Measurements from ENCODE around the gene UGT2B15.
"Not testable (repeated sequence)": the region's sequence is repeated elsewhere in the genome, so short reads cannot be mapped to it uniquely, and the experiment has no call there.

Gene UGT2B15

DNA sequence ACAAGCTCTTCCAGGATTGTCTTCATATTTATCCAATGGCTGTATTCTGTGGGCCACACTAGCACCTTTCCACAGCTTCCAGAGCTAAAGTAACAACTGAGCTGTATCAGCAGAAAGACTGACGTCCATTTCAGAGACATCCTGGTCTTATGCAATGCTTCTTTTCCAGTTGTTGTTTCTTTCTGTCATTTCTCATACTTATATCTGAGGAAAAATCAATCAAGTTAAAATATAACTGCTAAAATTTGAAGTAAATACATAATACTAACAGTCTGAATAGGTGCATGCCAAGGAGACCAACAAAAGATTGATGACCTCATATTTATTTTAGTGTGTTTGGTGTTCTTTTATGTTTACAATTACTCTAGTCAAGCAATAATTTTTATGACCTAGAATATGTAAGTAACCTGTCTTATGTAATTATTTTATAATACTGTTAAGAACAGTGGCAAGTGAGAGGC is at the start of gene UGT2B15:
TSS of gene UGT2B15 (minus strand) at position 174 of the 461 bp plus-strand sequence. CDS start at position 140, 34 bp downstream.
- DNase-seq (ENCODE audit: low read depth in 2 of 2): not testable (repeated sequence)

DNA sequence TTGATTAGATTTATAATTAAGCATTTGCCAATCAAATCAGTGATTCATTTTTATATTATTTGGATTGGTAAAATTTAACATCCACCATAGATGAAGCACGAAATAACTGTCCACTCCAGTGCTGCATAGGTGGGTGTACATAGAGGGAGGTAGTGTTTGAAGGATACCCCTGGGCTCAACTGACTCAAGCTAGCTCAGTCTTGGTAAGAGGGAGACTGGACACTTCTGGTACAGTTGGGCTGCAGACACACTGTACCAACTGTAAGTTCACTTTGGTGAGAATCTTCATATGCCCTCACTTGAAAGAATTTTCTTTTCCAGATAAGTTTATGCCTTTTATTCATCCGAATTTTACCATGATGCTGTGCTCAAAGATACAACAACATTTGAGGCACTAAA is 48.6 kb upstream of the UGT2B15 start:
- no peak for DNase-seq (ENCODE audit: low read depth in 2 of 2)

GRCh38 chr4:68718447-68719074 is 48.1 kb upstream of the UGT2B15 start:
- no peak for DNase-seq (ENCODE audit: low read depth in 2 of 2)

DNA sequence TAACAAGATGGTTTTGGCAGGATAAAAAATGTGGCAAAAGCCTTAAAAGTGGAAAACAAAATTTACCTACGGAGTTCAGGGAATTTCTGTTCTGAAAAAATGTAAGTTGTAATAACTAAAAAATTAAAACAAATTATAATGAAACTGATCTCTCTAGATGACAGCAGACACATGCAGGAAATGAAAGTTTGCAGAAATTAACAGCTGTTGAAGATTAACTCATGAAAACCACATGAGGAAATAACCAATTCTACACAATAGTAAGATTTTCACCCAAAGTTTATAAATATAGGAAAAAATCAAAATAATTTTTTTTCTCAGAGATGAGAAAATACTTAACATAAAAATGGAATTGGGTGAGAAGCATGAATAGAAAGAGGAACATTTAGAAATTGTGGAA is 47.5 kb upstream of the UGT2B15 start:
- DNase-seq (ENCODE audit: low read depth in 2 of 2): no peak

- DNase-seq (ENCODE audit: low read depth in 2 of 2): no peak
These were observed 43.9 kb upstream of the UGT2B15 start for GRCh38 chr4:68714400-68714799.

DNA sequence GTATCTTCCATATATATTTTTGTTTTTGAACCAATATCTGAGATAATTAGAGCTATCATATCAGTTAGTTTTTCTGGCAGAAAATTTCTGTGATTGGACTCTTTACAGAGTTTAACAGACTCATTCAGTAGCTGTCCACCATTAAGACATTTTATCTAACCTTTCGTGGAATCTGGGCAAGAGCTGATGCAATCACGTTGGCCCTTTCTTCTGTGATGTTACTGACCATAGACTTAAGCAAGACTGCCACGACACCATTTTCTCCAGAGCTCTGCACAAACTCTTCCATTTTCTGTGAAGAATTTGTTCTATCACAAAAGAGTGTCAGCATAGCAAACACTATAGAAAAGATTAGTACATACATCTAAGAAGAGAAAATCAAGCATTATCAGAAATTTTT is 41.8 kb upstream of the UGT2B15 start:
- DNase-seq (ENCODE audit: low read depth in 2 of 2): no peak

DNA sequence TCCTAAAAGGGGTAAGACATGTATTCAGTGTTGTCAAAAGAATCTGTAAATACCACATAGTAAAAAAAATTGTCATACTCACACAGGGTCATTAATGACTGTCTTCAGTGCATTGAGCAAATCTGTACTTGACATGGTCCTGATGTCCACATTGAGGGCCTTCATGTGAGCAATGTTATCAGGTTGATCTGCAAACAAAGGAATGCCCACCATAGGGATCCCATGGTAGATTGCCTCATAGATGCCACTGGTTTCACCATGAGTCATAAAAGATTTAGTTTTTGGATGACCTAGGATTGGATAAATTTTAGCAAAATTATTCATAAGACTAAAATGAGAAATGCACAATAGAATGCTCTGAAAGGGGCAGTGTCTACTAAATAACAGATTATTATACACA is 38.1 kb upstream of the UGT2B15 start:
- DNase-seq (ENCODE audit: low read depth in 2 of 2): no peak

DNA sequence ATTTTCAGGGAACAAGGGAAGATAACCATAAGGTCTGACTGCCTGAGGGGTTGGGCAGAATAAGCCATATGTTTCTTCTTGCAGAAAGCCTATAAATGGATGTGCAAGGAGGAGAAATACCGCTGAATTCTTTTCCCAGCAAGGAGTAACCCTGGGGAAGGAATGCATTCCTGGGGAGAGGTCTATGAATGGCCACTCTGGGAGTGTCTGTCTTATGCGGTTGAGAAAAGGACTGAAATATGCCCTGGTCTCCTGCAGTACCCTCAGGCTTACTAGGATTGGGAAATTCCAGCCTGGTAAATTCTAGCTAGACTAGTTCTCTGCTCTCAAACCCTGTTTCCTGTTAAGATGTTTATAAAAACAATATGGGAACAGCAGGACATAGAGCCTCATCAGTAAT is 32.7 kb upstream of the UGT2B15 start:
- DNase-seq (ENCODE audit: low read depth in 2 of 2): not testable (repeated sequence)

GRCh38 chr4:68700152-68700551 is 29.7 kb upstream of the UGT2B15 start:
- no peak for DNase-seq (ENCODE audit: low read depth in 2 of 2)

GRCh38 chr4:68693325-68694075 is 23.0 kb upstream of the UGT2B15 start:
- DNase-seq (ENCODE audit: low read depth in 2 of 2): no peak

DNA sequence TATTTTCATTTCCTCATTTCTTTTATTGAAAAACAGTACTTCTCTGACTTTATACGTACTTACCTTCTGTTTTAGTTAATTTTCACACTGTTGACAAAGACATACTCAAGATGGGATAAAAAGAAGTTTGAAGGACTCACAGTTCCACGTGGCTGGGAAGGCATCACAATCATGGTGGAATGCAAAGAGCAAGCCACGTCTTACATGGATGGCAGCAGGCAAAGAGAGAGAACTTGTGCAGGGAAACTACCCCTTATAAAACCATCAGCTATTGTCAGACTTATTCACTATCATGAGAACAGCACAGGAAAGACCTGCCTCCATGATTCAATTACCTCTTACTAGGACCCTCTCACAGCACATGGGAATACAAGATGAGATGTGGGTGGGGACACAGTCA is 20.7 kb upstream of the UGT2B15 start:
- DNase-seq (ENCODE audit: low read depth in 2 of 2): no peak

GRCh38 chr4:68683034-68683433 is 12.6 kb upstream of the UGT2B15 start:
- DNase-seq (ENCODE audit: low read depth in 2 of 2): no peak

GRCh38 chr4:68681298-68681697 is 10.8 kb upstream of the UGT2B15 start:
- DNase-seq (ENCODE audit: low read depth in 2 of 2): not testable (repeated sequence)

- no peak for DNase-seq (ENCODE audit: low read depth in 2 of 2)
These were observed 2.7 kb upstream of the UGT2B15 start for GRCh38 chr4:68673143-68673542.

- DNase-seq (ENCODE audit: low read depth in 2 of 2): not testable (repeated sequence)
These were observed 765 bp upstream of the UGT2B15 start for GRCh38 chr4:68671217-68671616.

DNA sequence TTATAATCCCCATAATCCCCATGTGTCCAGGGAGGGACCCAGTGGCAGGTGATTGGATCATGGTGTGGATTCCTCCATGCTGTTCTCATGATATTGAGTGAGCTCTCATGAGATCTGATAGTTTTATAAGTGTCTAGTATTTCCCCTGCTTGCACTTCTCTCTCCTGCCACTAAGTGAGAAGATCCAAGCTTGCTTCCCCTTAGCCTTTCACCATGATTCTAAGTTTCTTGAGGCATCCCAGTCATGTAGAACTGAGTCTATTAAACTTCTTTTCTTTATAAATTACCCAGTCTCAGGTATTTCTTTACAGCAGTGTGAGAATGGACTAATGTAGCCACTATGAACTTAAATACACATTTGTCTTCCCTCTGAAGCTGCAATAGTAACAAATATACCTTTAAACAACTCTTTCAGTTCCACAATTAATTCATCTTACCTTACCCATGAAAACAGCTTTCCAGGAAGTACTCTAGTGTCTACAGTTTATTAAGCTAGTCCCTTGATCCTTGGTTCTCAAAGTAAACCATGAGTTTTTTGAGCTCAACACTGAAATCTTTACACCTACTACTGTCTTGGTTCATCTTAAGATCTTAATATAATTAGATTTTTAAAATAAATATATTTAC is 1.8 kb downstream of the UGT2B15 start:
- DNase-seq (ENCODE audit: low read depth in 2 of 2): not testable (repeated sequence)

DNA sequence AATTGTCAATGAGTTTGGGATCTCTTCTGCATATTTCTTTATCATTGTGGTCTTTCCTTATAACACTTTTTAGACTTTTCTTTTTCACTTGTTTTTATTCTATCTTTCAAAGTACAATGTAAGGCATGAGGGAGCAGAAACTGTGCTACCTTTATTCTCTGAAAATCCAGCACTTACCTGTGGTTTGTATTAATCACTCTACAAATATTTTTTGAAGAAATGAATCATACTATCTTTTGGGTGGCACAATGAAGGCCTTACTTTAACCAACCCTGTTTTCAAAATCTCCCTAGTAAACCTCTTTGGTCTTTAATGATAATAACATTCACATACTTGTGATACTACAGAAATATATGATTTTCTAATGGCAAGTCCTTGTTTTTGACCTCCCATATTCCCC is 2.9 kb downstream of the UGT2B15 start:
- DNase-seq (ENCODE audit: low read depth in 2 of 2): not testable (repeated sequence)

- DNase-seq (ENCODE audit: low read depth in 2 of 2): not testable (repeated sequence)
These were observed 5.7 kb downstream of the UGT2B15 start for GRCh38 chr4:68664721-68665120.

DNA sequence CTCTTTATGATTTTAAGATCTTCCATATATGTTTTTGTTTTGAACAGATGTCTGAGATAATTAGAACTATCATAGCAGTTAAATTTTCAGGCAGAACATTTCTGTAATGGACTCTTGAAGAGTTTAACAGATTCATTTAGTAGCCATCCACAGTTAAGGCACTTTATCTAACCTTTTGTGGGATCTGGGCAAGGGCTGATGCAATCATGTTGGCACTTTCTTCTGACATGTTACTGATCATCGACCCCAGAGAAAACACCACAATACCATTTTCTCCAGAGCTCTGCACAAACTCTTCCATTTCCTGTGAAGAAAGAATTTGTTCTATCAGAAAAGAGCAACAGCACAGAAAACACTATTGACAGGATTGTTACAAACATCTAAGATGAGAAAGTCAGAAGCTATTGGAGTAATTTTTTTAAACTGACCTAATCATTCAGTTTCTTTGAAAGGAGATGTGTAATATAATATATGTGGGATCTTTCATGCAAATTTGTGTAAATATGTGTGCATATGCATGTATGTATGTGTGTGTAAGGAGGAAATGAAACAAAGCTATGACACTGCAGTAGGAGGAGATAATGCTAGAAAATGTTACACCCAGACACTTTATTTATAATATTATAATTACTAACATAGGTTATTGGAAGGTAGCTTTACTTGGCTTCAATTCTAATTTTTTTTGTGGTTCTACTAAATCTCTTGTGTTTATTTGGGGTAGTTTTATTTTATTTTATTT is 7.4 kb downstream of the UGT2B15 start:
- not testable (repeated sequence) for DNase-seq (ENCODE audit: low read depth in 2 of 2)

GRCh38 chr4:68658672-68659071 is 11.8 kb downstream of the UGT2B15 start:
- no peak for DNase-seq (ENCODE audit: low read depth in 2 of 2)

- not testable (repeated sequence) for DNase-seq (ENCODE audit: low read depth in 2 of 2)
These were observed 13.3 kb downstream of the UGT2B15 start for GRCh38 chr4:68657022-68657594.
